Measurements from ENCODE around the gene EPHA3.

Gene EPHA3

GRCh38 chr3:89144080-89144479 is 36.7 kb downstream of the EPHA3 start:
- no peak for DNase-seq (ENCODE audit: low read depth in 1 of 2, low spot score in 1 of 2)

- DNase-seq (ENCODE audit: low read depth in 1 of 2, low spot score in 1 of 2): no peak
These were observed 38.6 kb downstream of the EPHA3 start for GRCh38 chr3:89145995-89146394.

GRCh38 chr3:89154416-89154815 is 47.0 kb downstream of the EPHA3 start:
- no peak for DNase-seq (ENCODE audit: low read depth in 1 of 2, low spot score in 1 of 2)

GRCh38 chr3:89155811-89156210 is 48.4 kb downstream of the EPHA3 start:
- no peak for DNase-seq (ENCODE audit: low read depth in 1 of 2, low spot score in 1 of 2)

- no peak for DNase-seq (ENCODE audit: low read depth in 1 of 2, low spot score in 1 of 2)
These were observed 50.2 kb downstream of the EPHA3 start for GRCh38 chr3:89157575-89157974.

- DNase-seq (ENCODE audit: low read depth in 1 of 2, low spot score in 1 of 2): no peak
These were observed 52.2 kb downstream of the EPHA3 start for GRCh38 chr3:89159605-89160004.

- no peak for DNase-seq (ENCODE audit: low read depth in 1 of 2, low spot score in 1 of 2)
These were observed 57.4 kb downstream of the EPHA3 start for GRCh38 chr3:89164774-89165173.

- no peak for DNase-seq (ENCODE audit: low read depth in 1 of 2, low spot score in 1 of 2)
These were observed 58.3 kb downstream of the EPHA3 start for GRCh38 chr3:89165636-89166263.

- DNase-seq (ENCODE audit: low read depth in 1 of 2, low spot score in 1 of 2): no peak
These were observed 64.5 kb downstream of the EPHA3 start for GRCh38 chr3:89171687-89172545.

- no peak for DNase-seq (ENCODE audit: low read depth in 1 of 2, low spot score in 1 of 2)
These were observed 66.1 kb downstream of the EPHA3 start for GRCh38 chr3:89173546-89173945.

- no peak for DNase-seq (ENCODE audit: low read depth in 1 of 2, low spot score in 1 of 2)
These were observed 72.1 kb downstream of the EPHA3 start for GRCh38 chr3:89179355-89180001.

GRCh38 chr3:89180334-89180733 is 72.9 kb downstream of the EPHA3 start:
- DNase-seq (ENCODE audit: low read depth in 1 of 2, low spot score in 1 of 2): no peak

GRCh38 chr3:89182056-89182455 is 74.6 kb downstream of the EPHA3 start:
- DNase-seq (ENCODE audit: low read depth in 1 of 2, low spot score in 1 of 2): no peak

- DNase-seq (ENCODE audit: low read depth in 1 of 2, low spot score in 1 of 2): no peak
These were observed 77.0 kb downstream of the EPHA3 start for GRCh38 chr3:89184151-89184995.

GRCh38 chr3:89186456-89186855 is 79.0 kb downstream of the EPHA3 start:
- DNase-seq (ENCODE audit: low read depth in 1 of 2, low spot score in 1 of 2): no peak

- DNase-seq (ENCODE audit: low read depth in 1 of 2, low spot score in 1 of 2): no peak
These were observed 91.2 kb downstream of the EPHA3 start for GRCh38 chr3:89198591-89198990.

- no peak for DNase-seq (ENCODE audit: low read depth in 1 of 2, low spot score in 1 of 2)
These were observed 105.2 kb downstream of the EPHA3 start for GRCh38 chr3:89212619-89213018.

- DNase-seq (ENCODE audit: low read depth in 1 of 2, low spot score in 1 of 2): no peak
These were observed 108.8 kb downstream of the EPHA3 start for GRCh38 chr3:89216016-89216739.

GRCh38 chr3:89217148-89217685 is 109.8 kb downstream of the EPHA3 start:
- DNase-seq (ENCODE audit: low read depth in 1 of 2, low spot score in 1 of 2): no peak

- no peak for DNase-seq (ENCODE audit: low read depth in 1 of 2, low spot score in 1 of 2)
These were observed 114.5 kb downstream of the EPHA3 start for GRCh38 chr3:89221924-89222323.

Data from activated CD4-positive, alpha-beta T cell treated with anti-CD3 and anti-CD28 coated beads, Interleukin-2, amount 50 U/mL, for 24 hours (primary cell).